Natural killer cell (primary cell): Measurements from ENCODE around the gene TULP4. TPM values are rescaled to one million over a fixed set of nuclear protein-coding genes. Genes with fewer than 3 reads are reported as not detected.

Experiments
- ATAC-seq, 3 donors: fragments of 150-1000 bp in 2 of 3; fragments of 200-7000 bp in 1 of 3; cut with Tn5 transposase; 1 replicate in 1 of 3; 2 replicates in 2 of 3; pipeline ENCODE4 v1.10.0; 2021; ENCODE audit warnings: mild to moderate bottlenecking in 2 of 3, moderate library complexity in 2 of 3
- DNase-seq, 2 donors: peaks; one replicate each; pipeline versions ENCODE4 v3.0.0 to v3.0.0-alpha.2; 2013 to 2021; ENCODE audit warnings: mixed read lengths in 1 of 2
- H3K27ac ChIP-seq: one replicate; pipeline ENCODE4 v1.5.1; 2013; ENCODE audit warnings: mild to moderate bottlenecking, low read length
- H3K27me3 ChIP-seq: one replicate; pipeline ENCODE4 v1.6.1; 2013; ENCODE audit warnings: low read length; ENCODE audit not compliant: control insufficient read depth, insufficient read depth
- H3K36me3 ChIP-seq: one replicate; pipeline ENCODE4 v1.6.1; 2013; ENCODE audit warnings: low read length; ENCODE audit not compliant: control insufficient read depth, insufficient read depth
- H3K4me1 ChIP-seq: one replicate; pipeline ENCODE4 v1.6.1; 2013; ENCODE audit warnings: low read length; ENCODE audit not compliant: control insufficient read depth, insufficient read depth
- H3K4me3 ChIP-seq: one replicate; pipeline ENCODE4 v1.5.1; 2013; ENCODE audit warnings: low read length
- H3K9me3 ChIP-seq: one replicate; pipeline ENCODE4 v1.6.1; 2013; ENCODE audit warnings: low read length; ENCODE audit not compliant: control insufficient read depth, insufficient read depth
- H3K27ac Mint-ChIP-seq, 2 donors: one replicate each; pipeline ENCODE4 v1.8.0; 2022; ENCODE audit warnings: mild to moderate bottlenecking in 2 of 2, mixed read lengths in 2 of 2, moderate library complexity in 1 of 2
- H3K27me3 Mint-ChIP-seq, 2 donors: one replicate each; pipeline ENCODE4 v1.8.0; 2022; ENCODE audit warnings: low read depth in 2 of 2, mixed read lengths in 2 of 2
- H3K36me3 Mint-ChIP-seq: one replicate; pipeline ENCODE4 v1.8.0; 2022; ENCODE audit warnings: mixed read lengths
- H3K4me1 Mint-ChIP-seq, 2 donors: one replicate each; pipeline ENCODE4 v1.8.0; 2022; ENCODE audit warnings: mixed read lengths in 2 of 2
- H3K4me3 Mint-ChIP-seq: one replicate; pipeline ENCODE4 v1.8.0; 2022; ENCODE audit warnings: mild to moderate bottlenecking, moderate library complexity, mixed read lengths
- H3K9me3 Mint-ChIP-seq, 2 donors: one replicate each; pipeline ENCODE4 v1.8.0; 2022; ENCODE audit warnings: mixed read lengths in 2 of 2
- WGBS: methylation state at CpG from one replicate; pipeline ENCODE4 v1.1.7; 2013; ENCODE audit warnings: missing lambda C conversion rate; ENCODE audit not compliant: insufficient coverage; 5-methylcytosine and 5-hydroxymethylcytosine counted together
- intact Hi-C: fragments of 100-400 bp; cut with micrococcal nuclease; formaldehyde crosslinking; loops from one replicate; pipeline ENCODE4 v1.14.2; 2022
- total RNA-seq, 4 donors: library from RNA; stranded (reverse); fragments of 120-200 nt in 1 of 4; gene quantifications; one replicate each; pipeline versions ENCODE4 v1.2.3 to v1.2.4, GENCODE V29; 2013 to 2022
- TF ChIP-seq, protein P1 (sequence below): fragments of 200-600 bp; IDR thresholded peaks from one replicate; pipeline ENCODE4 v1.8.0; 2022; ENCODE audit warnings: antibody characterized with exemption

TULP4 gene
- total RNA-seq, 3 donors from 2014 or later (not counting 1 experiment from before 2014, with no cell fraction given): 75.2 to 89.5 (median 88.3) TPM

DNA sequence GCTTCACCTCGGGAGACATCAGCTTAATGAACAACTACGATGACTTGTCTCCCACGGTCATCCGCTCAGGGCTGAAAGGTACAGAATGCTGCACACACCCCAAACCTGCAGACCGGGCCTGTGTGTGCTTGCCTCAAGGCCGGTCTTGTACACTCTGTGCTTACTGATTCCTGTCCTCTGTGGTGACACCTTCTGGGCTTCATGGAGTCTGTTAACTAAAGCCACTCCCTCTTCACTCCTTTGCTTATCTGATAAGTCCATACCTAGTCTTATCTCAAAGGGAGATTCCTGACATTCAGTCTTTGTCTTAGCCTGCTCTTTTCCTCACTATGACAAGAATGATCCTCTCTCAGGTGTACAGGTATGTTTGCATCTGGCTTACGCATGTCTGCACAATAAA lies 139.9 kb downstream of the TULP4 start:
- no peaks in the 10 kb centered on the region for H3K36me3 Mint-ChIP-seq
- H3K27me3 Mint-ChIP-seq: no peaks in the 10 kb centered on the region
- no peaks in the 10 kb centered on the region for H3K27me3 ChIP-seq
- H3K27ac ChIP-seq: no peak overlapping the region
- no peak overlapping the region for H3K4me3 Mint-ChIP-seq
- no peak for ATAC-seq
- no peak overlapping the region for H3K4me3 ChIP-seq
- no peaks in the 10 kb centered on the region for H3K9me3 Mint-ChIP-seq
- 96% methylated on average over 7 of the region's 7 CpGs for WGBS
- TF ChIP-seq, protein P1, sequence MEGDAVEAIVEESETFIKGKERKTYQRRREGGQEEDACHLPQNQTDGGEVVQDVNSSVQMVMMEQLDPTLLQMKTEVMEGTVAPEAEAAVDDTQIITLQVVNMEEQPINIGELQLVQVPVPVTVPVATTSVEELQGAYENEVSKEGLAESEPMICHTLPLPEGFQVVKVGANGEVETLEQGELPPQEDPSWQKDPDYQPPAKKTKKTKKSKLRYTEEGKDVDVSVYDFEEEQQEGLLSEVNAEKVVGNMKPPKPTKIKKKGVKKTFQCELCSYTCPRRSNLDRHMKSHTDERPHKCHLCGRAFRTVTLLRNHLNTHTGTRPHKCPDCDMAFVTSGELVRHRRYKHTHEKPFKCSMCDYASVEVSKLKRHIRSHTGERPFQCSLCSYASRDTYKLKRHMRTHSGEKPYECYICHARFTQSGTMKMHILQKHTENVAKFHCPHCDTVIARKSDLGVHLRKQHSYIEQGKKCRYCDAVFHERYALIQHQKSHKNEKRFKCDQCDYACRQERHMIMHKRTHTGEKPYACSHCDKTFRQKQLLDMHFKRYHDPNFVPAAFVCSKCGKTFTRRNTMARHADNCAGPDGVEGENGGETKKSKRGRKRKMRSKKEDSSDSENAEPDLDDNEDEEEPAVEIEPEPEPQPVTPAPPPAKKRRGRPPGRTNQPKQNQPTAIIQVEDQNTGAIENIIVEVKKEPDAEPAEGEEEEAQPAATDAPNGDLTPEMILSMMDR: no peak
- no peaks in the 10 kb centered on the region for H3K4me1 ChIP-seq
- H3K4me1 Mint-ChIP-seq: no peaks in the 10 kb centered on the region
- no peak overlapping the region for H3K27ac Mint-ChIP-seq
- no peak for DNase-seq
- H3K9me3 ChIP-seq: no peaks in the 10 kb centered on the region
- H3K36me3 ChIP-seq: peaks cover 9% of the 10 kb centered on the region
- intact Hi-C loops: no loop called here

GRCh38 chr6:158457131-158457530 lies 144.9 kb downstream of the TULP4 start:
- DNase-seq (no peak), ATAC-seq (no peak)
- TF ChIP-seq, protein P1: no peak
- H3K4me1 ChIP-seq: no peaks in the 10 kb centered on the region
- no peaks in the 10 kb centered on the region for H3K27me3 ChIP-seq
- no peaks in the 10 kb centered on the region for H3K4me1 Mint-ChIP-seq
- no peak overlapping the region for H3K4me3 ChIP-seq
- H3K9me3 ChIP-seq: no peaks in the 10 kb centered on the region
- no peaks in the 10 kb centered on the region for H3K9me3 Mint-ChIP-seq
- H3K36me3 Mint-ChIP-seq: no peaks in the 10 kb centered on the region
- H3K36me3 ChIP-seq: peaks cover 9% of the 10 kb centered on the region
- WGBS: 94% methylated on average over 6 of the region's 7 CpGs
- intact Hi-C loops: no loop called here
- no peak overlapping the region for H3K27ac ChIP-seq
- no peaks in the 10 kb centered on the region for H3K27me3 Mint-ChIP-seq
- H3K27ac Mint-ChIP-seq: no peak overlapping the region
- H3K4me3 Mint-ChIP-seq: no peak overlapping the region

DNA sequence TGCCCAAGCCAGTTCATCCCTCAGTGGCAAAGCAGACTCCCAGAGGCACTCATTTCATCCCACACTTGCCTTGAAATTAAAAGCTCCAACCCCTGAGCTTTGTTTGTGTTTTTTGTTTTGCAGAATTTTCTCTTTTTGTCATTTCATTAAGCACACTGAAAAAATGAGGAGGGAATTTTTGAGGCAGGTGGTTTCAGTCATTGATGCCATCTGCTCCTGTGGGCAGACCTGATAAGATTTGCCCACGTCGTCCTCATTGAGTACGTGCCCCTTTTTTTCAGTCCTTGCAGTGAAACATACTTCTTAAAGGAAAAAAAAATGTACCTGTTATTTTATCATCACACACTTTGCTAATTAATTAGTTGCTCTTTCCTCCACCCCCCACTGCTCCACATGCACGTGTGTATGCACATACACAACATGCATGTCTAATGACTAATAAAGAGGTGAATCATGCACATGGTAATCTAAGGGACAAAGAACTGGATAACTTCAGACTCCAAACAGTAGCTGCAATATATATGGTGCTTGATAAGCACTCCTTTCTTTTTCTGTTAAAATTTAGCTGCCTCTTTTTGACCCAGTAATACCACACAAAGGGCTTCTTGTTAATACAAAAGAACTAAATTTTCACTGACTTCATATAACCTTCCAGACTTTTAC lies 145.5 kb downstream of the TULP4 start:
- no peaks in the 10 kb centered on the region for H3K27me3 Mint-ChIP-seq
- TF ChIP-seq, protein P1: no peak
- WGBS: 87% methylated on average over 4 of the region's 4 CpGs
- Histone ChIP-seq H3K4me3 (no peak overlapping the region), H3K27me3 (no peaks in the 10 kb centered on the region), H3K27ac (no peak overlapping the region), H3K36me3 (peaks cover 4% of the 10 kb centered on the region), H3K4me1 (no peaks in the 10 kb centered on the region), H3K9me3 (no peaks in the 10 kb centered on the region)
- no peak overlapping the region for H3K4me3 Mint-ChIP-seq
- DNase-seq: no peak
- H3K4me1 Mint-ChIP-seq: no peaks in the 10 kb centered on the region
- intact Hi-C loops: no loop called here
- H3K9me3 Mint-ChIP-seq: no peaks in the 10 kb centered on the region
- peak overlapping the region in 1 of 2 donors; percentile 39 for H3K27ac Mint-ChIP-seq
- no peak for ATAC-seq
- no peaks in the 10 kb centered on the region for H3K36me3 Mint-ChIP-seq

DNA sequence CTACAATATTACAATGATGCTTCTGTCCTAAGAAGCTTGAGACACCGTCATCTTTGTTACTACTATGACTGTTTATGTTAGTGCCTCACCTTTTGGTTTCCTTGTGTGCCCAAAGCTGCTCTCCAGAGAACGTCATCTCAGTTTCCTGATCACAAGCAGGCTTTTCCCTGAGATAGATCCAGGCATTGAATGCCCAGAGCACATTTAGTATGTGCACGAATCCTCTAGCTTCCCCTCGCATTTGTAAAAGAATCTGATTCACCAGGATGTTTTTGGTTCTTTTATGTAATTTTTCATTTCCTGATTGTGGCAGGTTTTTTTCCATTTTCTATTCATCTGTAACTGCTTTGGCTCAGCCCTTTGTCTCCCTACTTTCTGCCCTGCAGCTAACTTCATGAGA lies 147.5 kb downstream of the TULP4 start:
- no peak overlapping the region for H3K27ac Mint-ChIP-seq

More for the DNA sequence above, 147.5 kb downstream of the TULP4 start:
- H3K9me3 ChIP-seq: no peaks in the 10 kb centered on the region
- no peaks in the 10 kb centered on the region for H3K4me1 Mint-ChIP-seq
- no peaks in the 10 kb centered on the region for H3K4me1 ChIP-seq
- WGBS: 88% methylated on average over 4 of the region's 4 CpGs
- H3K27me3 Mint-ChIP-seq: no peaks in the 10 kb centered on the region
- no peak overlapping the region for H3K27ac ChIP-seq
- intact Hi-C loops: no loop called here
- DNase-seq: no peak
- H3K4me3 Mint-ChIP-seq: no peak overlapping the region
- no peaks in the 10 kb centered on the region for H3K27me3 ChIP-seq
- H3K36me3 ChIP-seq: peaks cover 6% of the 10 kb centered on the region
- TF ChIP-seq, protein P1: no peak
- H3K9me3 Mint-ChIP-seq: no peaks in the 10 kb centered on the region
- H3K4me3 ChIP-seq: no peak overlapping the region
- no peaks in the 10 kb centered on the region for H3K36me3 Mint-ChIP-seq
- ATAC-seq: no peak
